ENCODE measurements around the gene PCYT2.

GRCh38 chr17:81934098-81934757 is 23.0 kb upstream of the PCYT2 start:
- TF ChIP-seq OSR1 (CRISPR knock-in tag; IDR thresholded peaks at IDR 0.05) (no peak), CSDC2 (CRISPR knock-in tag; IDR thresholded peaks at IDR 0.05) (no peak), TSHZ2 (CRISPR knock-in tag; IDR thresholded peaks at IDR 0.05) (no peak), TCF4 (CRISPR knock-in tag; IDR thresholded peaks at IDR 0.05; ENCODE audit: borderline replicate concordance) (no peak)

Measured in SK-N-SH treated with all-trans-retinoic acid at 6 μM for 48 hours (cell line).